ENCODE measurements around the gene PROP1.
"Not testable (repeated sequence)": the region's sequence is repeated elsewhere in the genome, so short reads cannot be mapped to it uniquely, and the experiment has no call there.

Gene PROP1

DNA sequence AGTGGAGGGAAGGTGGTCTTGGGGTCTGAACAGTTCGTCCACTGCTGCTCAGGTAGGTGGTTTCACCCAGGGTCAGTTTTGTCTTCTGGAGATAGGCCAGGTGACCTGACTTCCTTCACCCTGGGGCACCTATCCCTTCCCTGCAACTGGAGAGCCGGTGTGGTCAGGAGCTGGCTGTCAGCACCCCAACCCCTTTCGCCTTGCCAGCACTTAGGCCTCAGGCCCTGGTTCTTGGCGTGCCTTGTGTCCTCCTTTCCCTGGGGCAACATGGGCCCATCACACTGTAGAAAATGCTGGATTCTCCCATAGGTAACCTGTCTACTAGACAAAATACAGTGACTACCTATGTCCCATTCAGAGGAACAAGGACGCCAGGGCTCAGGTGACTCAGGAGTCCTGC, 13.1 kb downstream of the PROP1 start:
- no peak for DNase-seq (ENCODE audit: low read depth in 2 of 2)

GRCh38 chr5:177982072-177982727, 13.8 kb downstream of the PROP1 start:
- peak in 1 of 2 donors; percentile 21 for DNase-seq (ENCODE audit: low read depth in 2 of 2)

DNA sequence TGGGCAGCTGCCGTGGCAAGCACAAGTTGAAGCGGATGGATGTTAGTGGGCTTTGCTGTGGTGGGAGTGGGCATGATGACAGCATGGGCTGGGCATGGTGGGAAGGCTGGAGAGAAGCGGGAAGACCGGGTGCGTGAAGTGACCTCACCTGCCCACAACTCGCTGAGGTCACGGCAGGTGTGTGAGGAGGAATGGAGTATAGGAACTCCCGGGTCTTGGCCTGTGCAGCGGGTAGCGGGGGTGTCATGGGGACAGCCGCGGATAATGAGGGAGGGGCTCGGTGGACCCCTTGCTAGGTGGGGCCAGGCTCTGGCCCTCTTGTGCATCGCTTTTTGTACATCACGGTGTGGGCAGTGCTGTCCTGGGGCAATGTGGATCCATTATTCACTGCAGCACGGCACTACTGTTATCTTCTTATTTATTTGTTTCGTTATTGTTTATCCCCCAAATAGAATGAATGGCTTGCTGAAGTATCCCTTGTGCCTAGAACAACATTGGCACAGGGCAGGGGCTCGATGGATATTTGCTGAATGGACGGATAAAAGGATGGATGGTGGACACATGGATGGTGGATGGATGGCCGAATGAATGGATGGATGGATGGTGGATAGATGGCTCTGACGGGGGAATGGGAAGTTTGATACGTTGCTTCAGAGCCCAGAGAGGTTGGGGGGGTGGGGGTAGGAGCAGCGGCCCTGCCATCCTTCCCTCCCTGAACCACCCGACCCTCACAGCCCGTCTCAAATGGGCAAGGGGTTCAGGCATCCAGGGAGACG, 14.6 kb downstream of the PROP1 start:
- no peak for DNase-seq (ENCODE audit: low read depth in 2 of 2)

DNA sequence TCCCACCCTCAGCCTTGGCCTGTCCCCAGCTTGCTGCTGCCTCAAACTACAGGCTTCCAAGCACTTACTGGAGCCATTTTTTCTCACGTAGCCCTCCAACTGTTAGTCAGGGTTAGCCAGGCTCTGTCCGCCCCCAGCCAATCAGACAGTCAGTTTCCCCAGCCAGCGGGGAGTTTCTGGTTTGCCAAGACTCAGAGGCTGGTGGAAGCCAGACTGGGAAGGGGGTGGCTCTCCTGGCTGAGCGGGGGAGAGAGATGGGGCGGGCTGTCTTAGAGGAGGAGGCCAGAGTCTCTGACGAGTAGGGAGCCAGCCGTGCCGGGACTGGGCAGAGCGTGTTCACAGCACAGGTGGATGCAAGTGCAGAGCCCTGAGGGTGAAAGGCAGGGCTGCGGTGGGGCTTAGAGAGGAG, 15.3 kb downstream of the PROP1 start:
- DNase-seq (ENCODE audit: low read depth in 2 of 2): no peak

DNA sequence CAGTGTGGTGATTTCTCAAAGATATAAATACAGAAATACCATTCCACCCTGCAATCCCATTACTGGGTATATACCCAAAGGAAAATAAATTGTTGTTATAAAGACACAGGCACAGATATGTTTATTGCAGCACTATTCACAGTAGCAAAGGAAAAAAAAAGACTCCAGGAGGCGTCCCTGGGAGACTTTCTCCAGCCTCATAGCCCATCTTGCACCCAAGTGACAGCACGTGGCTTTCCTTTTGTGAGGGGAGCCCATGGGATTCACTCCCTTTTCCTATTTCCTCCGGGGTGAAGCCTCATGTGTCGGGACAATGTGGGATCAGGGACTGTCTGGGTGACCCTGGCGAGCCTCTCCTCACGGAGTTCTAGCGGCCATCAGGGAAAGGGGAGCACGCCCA, 18.4 kb downstream of the PROP1 start:
- not testable (repeated sequence) for DNase-seq (ENCODE audit: low read depth in 2 of 2)

GRCh38 chr5:177973066-177973635, 22.9 kb downstream of the PROP1 start:
- no peak for DNase-seq (ENCODE audit: low read depth in 2 of 2)

GRCh38 chr5:177972613-177973012, 23.4 kb downstream of the PROP1 start:
- no peak for DNase-seq (ENCODE audit: low read depth in 2 of 2)

- DNase-seq (ENCODE audit: low read depth in 2 of 2): not testable (repeated sequence)
Observed at GRCh38 chr5:177972014-177972413, 24.0 kb downstream of the PROP1 start.

- no peak for DNase-seq (ENCODE audit: low read depth in 2 of 2)
Observed at GRCh38 chr5:177968661-177969211, 27.3 kb downstream of the PROP1 start.

- no peak for DNase-seq (ENCODE audit: low read depth in 2 of 2)
Observed at GRCh38 chr5:177967221-177967887, 28.7 kb downstream of the PROP1 start.

DNA sequence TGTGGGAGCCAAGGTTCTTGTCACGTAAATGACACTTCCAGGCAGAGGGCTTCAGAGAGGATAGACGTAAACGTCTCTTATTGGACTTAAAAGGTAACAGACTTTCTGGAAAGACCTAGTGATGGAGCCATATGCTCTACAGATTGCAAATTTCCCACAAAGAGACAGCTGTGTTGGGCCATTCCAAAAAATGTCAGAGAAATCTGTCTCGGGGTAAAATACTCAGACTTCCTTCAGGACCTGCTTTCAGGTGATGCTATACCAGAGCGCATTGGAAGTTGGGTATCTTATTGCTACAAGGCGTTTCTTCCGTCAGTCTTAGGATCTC, 29.2 kb downstream of the PROP1 start:
- DNase-seq (ENCODE audit: low read depth in 2 of 2): no peak

DNA sequence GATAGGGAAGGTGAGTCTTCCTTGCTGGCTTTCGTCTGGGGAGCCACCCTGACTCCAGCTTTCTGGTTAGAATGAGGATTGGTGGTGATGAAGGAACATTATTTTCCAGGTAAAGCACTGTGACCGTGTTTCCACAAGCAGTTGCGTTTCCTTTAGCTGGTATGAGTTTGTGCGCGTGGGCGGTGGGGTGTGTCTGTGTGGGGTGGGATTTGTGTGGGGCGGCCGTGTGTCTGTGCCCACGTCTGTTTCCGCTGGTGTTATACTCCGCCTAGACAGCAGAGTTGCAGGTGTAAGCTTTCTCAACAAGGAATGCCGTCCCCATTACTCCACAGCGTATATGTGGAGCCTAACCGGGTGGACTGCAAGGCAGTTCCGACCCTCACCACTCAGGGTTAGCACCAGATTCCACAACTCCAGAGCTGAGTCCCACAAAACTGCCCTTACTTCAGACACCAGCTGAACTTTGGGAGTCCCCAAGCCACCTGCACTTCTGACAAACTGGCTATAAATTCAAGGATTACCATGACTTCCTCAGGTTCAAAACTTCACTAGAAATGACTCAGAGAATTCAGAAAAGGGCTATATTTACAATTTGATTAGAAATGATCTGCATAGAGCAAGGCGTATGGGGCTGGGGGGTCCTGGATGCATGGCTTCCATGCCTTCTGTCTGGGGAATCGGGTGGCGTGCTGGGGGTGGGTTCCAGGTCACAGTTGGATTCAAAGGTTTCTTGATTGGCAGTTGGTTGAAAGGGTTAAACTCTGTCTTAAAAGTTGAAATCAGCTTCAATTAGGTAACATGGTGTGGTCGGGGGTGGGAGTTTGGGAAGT, 29.8 kb downstream of the PROP1 start:
- DNase-seq (ENCODE audit: low read depth in 2 of 2): no peak

DNA sequence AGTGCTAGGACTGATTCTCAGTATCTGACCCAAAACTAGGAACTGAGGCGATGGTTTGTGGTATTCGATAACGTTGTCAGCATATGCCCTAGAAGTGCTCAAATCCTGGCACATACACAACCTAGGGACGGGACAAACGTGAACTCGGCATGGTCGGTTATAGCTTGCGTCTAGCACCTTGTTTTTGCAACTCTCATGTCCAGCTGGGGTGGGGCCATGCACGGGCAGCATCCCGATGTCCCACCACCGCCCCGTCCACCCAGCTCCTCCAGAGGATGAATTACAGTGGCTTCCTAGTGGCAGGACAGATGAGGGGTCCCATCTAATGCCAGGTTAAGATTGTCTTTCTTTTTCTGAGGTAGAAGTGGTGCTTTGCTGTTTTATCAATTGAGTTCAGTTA, 31.6 kb downstream of the PROP1 start:
- DNase-seq (ENCODE audit: low read depth in 2 of 2): no peak

DNA sequence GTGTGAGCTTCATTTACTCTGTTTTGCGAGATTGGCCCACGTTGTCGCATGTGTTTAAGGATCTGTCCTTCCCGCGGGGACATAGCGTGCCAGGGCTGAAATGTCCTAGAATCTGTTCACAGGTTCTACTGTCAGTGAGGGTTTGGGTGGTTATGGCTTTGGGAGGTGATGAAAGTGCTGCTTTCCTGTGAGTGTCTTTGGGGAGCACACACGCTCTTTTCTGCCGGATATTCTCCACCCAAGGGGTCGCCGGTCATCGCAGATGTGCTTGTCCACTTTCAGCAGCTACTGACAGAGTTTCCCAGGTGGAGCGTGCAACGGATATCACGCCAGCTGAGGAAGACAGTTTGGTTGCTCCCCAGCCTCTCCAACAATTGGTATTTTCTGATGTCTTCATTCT, 32.1 kb downstream of the PROP1 start:
- no peak for DNase-seq (ENCODE audit: low read depth in 2 of 2)

DNA sequence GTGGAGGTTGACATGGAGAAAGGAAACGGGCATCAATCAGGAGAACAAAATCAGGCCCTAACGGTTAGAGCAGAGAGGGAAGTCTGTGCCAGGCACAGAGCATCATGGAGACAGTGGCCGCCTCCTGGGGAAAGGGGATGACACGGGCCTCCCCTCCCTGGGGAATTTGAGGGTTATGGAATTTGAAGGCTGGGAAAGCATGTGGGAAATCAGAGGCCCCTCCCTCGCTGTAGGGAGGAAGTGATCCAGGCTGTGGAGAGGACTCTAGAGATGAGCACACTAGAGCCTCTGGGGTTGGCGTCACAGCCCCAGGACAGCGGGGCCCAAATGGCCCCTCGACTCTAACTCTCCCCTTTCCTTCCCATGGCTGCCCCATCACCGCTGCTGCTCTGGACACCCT, 36.7 kb downstream of the PROP1 start:
- no peak for DNase-seq (ENCODE audit: low read depth in 2 of 2)

DNA sequence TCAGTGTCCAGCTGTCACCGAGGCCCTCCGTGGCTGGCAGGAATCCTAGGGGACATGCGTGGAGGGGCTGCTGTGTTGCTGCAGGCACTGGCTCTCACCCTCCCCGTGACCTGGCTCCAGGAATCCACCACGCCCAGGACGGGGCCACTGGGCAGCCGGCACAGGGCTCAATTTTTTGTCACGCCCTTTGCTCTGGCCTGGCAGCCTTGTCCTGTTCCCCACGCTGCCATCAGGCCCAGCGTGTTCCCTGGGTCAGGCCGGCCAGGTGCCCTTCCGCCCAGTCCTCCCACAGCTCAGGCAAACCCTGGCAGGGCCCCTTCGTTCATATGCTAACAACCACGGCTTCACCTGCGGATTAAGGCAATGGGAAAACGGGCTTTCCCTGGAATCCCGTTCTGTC, 37.3 kb downstream of the PROP1 start:
- DNase-seq (ENCODE audit: low read depth in 2 of 2): no peak

GRCh38 chr5:177957241-177957640, 38.8 kb downstream of the PROP1 start:
- DNase-seq (ENCODE audit: low read depth in 2 of 2): no peak

- not testable (repeated sequence) for DNase-seq (ENCODE audit: low read depth in 2 of 2)
Observed at GRCh38 chr5:177953101-177953500, 42.9 kb downstream of the PROP1 start.

GRCh38 chr5:177949656-177950055, 46.4 kb downstream of the PROP1 start:
- not testable (repeated sequence) for DNase-seq (ENCODE audit: low read depth in 2 of 2)

- DNase-seq (ENCODE audit: low read depth in 2 of 2): not testable (repeated sequence)
Observed at GRCh38 chr5:177949065-177949464, 47.0 kb downstream of the PROP1 start.

DNA sequence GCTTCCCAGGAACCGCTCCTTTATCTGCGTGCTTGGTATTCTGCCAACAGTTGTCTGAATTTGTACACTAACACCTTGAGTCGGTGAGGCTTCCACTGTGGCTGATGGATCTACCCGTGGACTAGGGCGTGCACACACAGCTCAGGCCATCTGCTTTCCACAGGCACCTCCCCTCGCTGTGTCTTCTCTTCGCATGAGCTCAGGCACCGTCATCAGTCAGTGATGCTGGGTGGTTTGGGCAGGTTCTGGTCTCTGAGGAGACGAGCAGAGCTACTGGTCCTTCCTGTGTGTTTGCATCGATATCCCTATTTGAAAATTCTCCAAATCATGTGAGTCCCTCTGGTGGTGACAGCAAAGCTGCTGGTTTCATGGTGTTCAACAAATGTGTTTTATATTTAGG, 48.1 kb downstream of the PROP1 start:
- not testable (repeated sequence) for DNase-seq (ENCODE audit: low read depth in 2 of 2)
